WTC11 (cell line): ENCODE data around the gene ARID3B.

Experiments
- CREB1 ChIP-seq: sonication (generic); formaldehyde crosslinking; IDR thresholded peaks from 2 replicates; pipeline ENCODE4 v1.8.0; 2023; ENCODE audit warnings: mild to moderate bottlenecking, missing genetic modification reagents
- E2F1 ChIP-seq: sonication (generic); formaldehyde crosslinking; IDR thresholded peaks from 2 replicates; pipeline ENCODE4 v1.8.0; 2022; ENCODE audit warnings: mild to moderate bottlenecking, missing genetic modification reagents
- ELF4 ChIP-seq: sonication (generic); formaldehyde crosslinking; IDR thresholded peaks from 2 replicates; pipeline ENCODE4 v1.8.1; 2022; ENCODE audit warnings: low read depth, mild to moderate bottlenecking, moderate library complexity, missing genetic modification reagents
- FOXJ3 ChIP-seq: sonication (generic); formaldehyde crosslinking; IDR thresholded peaks from 2 replicates; pipeline ENCODE4 v1.9.0; 2021; ENCODE audit warnings: missing genetic modification reagents, mild to moderate bottlenecking, borderline replicate concordance
- FOXP1 ChIP-seq: sonication (generic); formaldehyde crosslinking; IDR thresholded peaks from 2 replicates; pipeline ENCODE4 v1.8.0; 2022; ENCODE audit warnings: missing genetic modification reagents, mild to moderate bottlenecking, moderate library complexity, borderline replicate concordance
- ZNF232 ChIP-seq: sonication (generic); formaldehyde crosslinking; IDR thresholded peaks from 2 replicates; pipeline ENCODE4 v1.8.0; 2022; ENCODE audit warnings: mild to moderate bottlenecking, missing genetic modification reagents
- ZNF671 ChIP-seq: fragments of 250-450 bp; sonication (Bioruptor Pico); IDR thresholded peaks from 2 replicates; pipeline ENCODE4 v1.8.0; 2021; ENCODE audit warnings: mild to moderate bottlenecking
- TF ChIP-seq, protein P1 (sequence below): fragments of 200-600 bp; IDR thresholded peaks from 2 replicates; pipeline ENCODE4 v1.8.0; 2022; ENCODE audit warnings: antibody characterized with exemption
- TF ChIP-seq, protein P2 (sequence below): sonication (generic); formaldehyde crosslinking; conservative IDR thresholded peaks from 2 replicates; pipeline ENCODE4 v1.8.1; 2023; ENCODE audit warnings: mild to moderate bottlenecking, low read depth, missing genetic modification reagents, moderate library complexity
- TF ChIP-seq, protein P3 (sequence below): sonication (generic); formaldehyde crosslinking; conservative IDR thresholded peaks from 2 replicates; pipeline ENCODE4 v1.8.1; 2022; ENCODE audit warnings: mild to moderate bottlenecking, missing genetic modification reagents

GRCh38 chr15:74594455-74594854, 53.4 kb downstream of the ARID3B start:
- no peak for TF ChIP-seq ZNF671 (CRISPR knock-in tag)
- TF ChIP-seq, protein P1, sequence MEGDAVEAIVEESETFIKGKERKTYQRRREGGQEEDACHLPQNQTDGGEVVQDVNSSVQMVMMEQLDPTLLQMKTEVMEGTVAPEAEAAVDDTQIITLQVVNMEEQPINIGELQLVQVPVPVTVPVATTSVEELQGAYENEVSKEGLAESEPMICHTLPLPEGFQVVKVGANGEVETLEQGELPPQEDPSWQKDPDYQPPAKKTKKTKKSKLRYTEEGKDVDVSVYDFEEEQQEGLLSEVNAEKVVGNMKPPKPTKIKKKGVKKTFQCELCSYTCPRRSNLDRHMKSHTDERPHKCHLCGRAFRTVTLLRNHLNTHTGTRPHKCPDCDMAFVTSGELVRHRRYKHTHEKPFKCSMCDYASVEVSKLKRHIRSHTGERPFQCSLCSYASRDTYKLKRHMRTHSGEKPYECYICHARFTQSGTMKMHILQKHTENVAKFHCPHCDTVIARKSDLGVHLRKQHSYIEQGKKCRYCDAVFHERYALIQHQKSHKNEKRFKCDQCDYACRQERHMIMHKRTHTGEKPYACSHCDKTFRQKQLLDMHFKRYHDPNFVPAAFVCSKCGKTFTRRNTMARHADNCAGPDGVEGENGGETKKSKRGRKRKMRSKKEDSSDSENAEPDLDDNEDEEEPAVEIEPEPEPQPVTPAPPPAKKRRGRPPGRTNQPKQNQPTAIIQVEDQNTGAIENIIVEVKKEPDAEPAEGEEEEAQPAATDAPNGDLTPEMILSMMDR = no peak
- TF ChIP-seq, protein P2, sequence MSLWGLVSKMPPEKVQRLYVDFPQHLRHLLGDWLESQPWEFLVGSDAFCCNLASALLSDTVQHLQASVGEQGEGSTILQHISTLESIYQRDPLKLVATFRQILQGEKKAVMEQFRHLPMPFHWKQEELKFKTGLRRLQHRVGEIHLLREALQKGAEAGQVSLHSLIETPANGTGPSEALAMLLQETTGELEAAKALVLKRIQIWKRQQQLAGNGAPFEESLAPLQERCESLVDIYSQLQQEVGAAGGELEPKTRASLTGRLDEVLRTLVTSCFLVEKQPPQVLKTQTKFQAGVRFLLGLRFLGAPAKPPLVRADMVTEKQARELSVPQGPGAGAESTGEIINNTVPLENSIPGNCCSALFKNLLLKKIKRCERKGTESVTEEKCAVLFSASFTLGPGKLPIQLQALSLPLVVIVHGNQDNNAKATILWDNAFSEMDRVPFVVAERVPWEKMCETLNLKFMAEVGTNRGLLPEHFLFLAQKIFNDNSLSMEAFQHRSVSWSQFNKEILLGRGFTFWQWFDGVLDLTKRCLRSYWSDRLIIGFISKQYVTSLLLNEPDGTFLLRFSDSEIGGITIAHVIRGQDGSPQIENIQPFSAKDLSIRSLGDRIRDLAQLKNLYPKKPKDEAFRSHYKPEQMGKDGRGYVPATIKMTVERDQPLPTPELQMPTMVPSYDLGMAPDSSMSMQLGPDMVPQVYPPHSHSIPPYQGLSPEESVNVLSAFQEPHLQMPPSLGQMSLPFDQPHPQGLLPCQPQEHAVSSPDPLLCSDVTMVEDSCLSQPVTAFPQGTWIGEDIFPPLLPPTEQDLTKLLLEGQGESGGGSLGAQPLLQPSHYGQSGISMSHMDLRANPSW (CRISPR knock-in tag) = no peak
- TF ChIP-seq CREB1 (CRISPR knock-in tag) = no peak
- TF ChIP-seq, protein P3, sequence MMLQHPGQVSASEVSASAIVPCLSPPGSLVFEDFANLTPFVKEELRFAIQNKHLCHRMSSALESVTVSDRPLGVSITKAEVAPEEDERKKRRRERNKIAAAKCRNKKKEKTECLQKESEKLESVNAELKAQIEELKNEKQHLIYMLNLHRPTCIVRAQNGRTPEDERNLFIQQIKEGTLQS (CRISPR knock-in tag) = no peak
- no peak for TF ChIP-seq ELF4
- TF ChIP-seq FOXJ3 (CRISPR knock-in tag) = no peak
- TF ChIP-seq E2F1 (CRISPR knock-in tag) = no peak
- TF ChIP-seq ZNF232 (CRISPR knock-in tag) = no peak
- TF ChIP-seq FOXP1 = no peak
